ENCODE results near the gene EVI5L. TPM values are rescaled to one million over a fixed set of nuclear protein-coding genes. Genes with fewer than 3 reads are reported as not detected.

The EVI5L gene
- total RNA-seq, 1 experiment from 2014 or later: 29.5 TPM

DNA sequence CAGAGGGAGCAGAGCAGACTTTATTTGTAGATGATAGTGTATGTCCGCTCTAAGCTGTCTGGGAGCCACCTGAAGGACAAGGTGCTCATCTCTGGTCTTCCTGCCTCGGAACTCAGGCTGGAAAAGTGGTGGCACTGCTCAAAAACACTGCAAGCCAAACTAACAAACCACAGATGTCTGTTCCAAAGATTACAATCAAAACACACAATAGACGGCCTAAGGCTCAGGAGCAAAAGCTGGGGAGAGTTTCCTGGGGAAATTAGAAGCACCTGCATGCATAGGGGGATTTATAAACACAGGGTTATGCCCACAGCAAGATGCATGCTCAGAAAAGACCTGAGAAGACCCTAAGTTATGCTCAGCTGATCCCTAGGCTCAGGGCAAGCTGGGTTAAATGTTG lies 9.4 kb upstream of the EVI5L start:
- no peaks in the 10 kb centered on the region for H3K36me3 ChIP-seq (ENCODE audit: low read depth, low read length)
- no TSS peak for BruUV-seq (replicated peaks)
- H3K79me2 ChIP-seq (ENCODE audit: low read length): no peaks in the 10 kb centered on the region
- no peaks in the 10 kb centered on the region for H3K4me1 ChIP-seq (ENCODE audit: insufficient read depth, low read length)
- POLR2A ChIA-PET (ENCODE audit: unreplicated experiment): no interaction called here
- H2AFZ ChIP-seq (ENCODE audit: low read length): no peak overlapping the region
- no peaks in the 10 kb centered on the region for H3K9me2 ChIP-seq (replicated peaks; ENCODE audit: low read length)
- H3K4me3 ChIP-seq (ENCODE audit: low read length): no peak overlapping the region
- no peaks in the 10 kb centered on the region for H4K20me1 ChIP-seq (ENCODE audit: low read length)
- H3K27ac ChIP-seq (ENCODE audit: low read length): no peak overlapping the region
- H3K4me2 ChIP-seq (ENCODE audit: low read length): no peak overlapping the region
- H3K27me3 ChIP-seq (ENCODE audit: low read length): no peaks in the 10 kb centered on the region
- H3K9me3 ChIP-seq (ENCODE audit: low read length): 0 out of 2 replicates have a peak, but pooled peaks cover 7% of the 10 kb centered on the region
- ATAC-seq (no peak; the same call in 1 of the 2 replicates), DNase-seq (no peak)
- intact Hi-C loops (cut with micrococcal nuclease): no loop called here
- no peaks in the 10 kb centered on the region for H3F3A ChIP-seq (ENCODE audit: low read length, unreplicated experiment)
- H3K9ac ChIP-seq (ENCODE audit: low read length): no peak overlapping the region
- TF ChIP-seq EZH2 (IDR thresholded peaks at IDR 0.05; ENCODE audit: low read length, unreplicated experiment) (no peak), EZH2phosphoT487 (IDR thresholded peaks at IDR 0.05; ENCODE audit: borderline replicate concordance, low read length) (no peak)
- TF ChIP-seq, protein P1, sequence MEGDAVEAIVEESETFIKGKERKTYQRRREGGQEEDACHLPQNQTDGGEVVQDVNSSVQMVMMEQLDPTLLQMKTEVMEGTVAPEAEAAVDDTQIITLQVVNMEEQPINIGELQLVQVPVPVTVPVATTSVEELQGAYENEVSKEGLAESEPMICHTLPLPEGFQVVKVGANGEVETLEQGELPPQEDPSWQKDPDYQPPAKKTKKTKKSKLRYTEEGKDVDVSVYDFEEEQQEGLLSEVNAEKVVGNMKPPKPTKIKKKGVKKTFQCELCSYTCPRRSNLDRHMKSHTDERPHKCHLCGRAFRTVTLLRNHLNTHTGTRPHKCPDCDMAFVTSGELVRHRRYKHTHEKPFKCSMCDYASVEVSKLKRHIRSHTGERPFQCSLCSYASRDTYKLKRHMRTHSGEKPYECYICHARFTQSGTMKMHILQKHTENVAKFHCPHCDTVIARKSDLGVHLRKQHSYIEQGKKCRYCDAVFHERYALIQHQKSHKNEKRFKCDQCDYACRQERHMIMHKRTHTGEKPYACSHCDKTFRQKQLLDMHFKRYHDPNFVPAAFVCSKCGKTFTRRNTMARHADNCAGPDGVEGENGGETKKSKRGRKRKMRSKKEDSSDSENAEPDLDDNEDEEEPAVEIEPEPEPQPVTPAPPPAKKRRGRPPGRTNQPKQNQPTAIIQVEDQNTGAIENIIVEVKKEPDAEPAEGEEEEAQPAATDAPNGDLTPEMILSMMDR (conservative IDR thresholded peaks at IDR 0.05; ENCODE audit: low read depth, low read length): no peak
- CTCF ChIA-PET: interaction anchor here (0.6 kb wide), 1 partner anchor 123 kb away, joined by 4 read pairs; the partner anchor contains the start of gene TIMM44

DNA sequence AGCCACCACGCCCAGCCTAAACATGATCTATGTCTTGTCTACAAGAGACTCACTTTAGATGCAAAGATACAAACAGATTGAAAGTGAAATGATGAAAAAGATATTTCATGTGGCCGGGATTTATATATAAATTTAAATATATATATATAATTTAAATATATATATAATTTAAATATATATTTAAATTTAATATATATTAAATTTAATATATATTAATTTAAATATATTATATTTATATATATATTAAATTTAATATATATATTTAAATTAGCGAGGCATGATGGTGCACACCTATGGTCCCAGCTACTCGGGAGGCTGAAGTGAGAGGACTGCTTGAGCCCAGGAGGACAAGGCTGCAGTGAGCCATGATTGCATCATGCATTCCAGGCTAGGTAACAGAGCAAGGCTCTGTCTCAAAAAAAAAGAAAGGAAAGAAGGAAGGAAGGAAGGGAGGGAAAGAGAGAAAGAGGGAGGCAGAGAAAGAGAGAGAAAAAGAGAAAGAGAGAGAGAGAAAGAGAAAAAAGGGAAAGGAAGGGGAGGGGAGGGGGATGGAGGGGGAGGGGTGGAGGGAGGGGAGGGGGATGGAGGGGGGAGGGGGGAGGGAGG lies 7.0 kb upstream of the EVI5L start:
- Histone ChIP-seq H3K4me3 (ENCODE audit: low read length) (no peak overlapping the region), H3K27me3 (ENCODE audit: low read length) (no peaks in the 10 kb centered on the region), H2AFZ (ENCODE audit: low read length) (no peak overlapping the region), H3K9me3 (ENCODE audit: low read length) (0 out of 2 replicates have a peak, but pooled peaks cover under 1% of the 10 kb centered on the region), H3K79me2 (ENCODE audit: low read length) (no peaks in the 10 kb centered on the region), H3K9me2 (replicated peaks; ENCODE audit: low read length) (no peaks in the 10 kb centered on the region), H3K9ac (ENCODE audit: low read length) (no peak overlapping the region), H3K4me2 (ENCODE audit: low read length) (no peak overlapping the region), H3K36me3 (ENCODE audit: low read depth, low read length) (no peaks in the 10 kb centered on the region), H3K27ac (ENCODE audit: low read length) (no peak overlapping the region), H3F3A (ENCODE audit: low read length, unreplicated experiment) (no peaks in the 10 kb centered on the region), H3K4me1 (ENCODE audit: insufficient read depth, low read length) (no peaks in the 10 kb centered on the region), H4K20me1 (ENCODE audit: low read length) (no peaks in the 10 kb centered on the region)
- ATAC-seq: no peak
- intact Hi-C loops (cut with micrococcal nuclease): no loop called here
- ChIA-PET CTCF (no interaction called here), POLR2A (ENCODE audit: unreplicated experiment) (no interaction called here)
- no peak for DNase-seq
- no peak for TF ChIP-seq EZH2phosphoT487 (IDR thresholded peaks at IDR 0.05; ENCODE audit: borderline replicate concordance, low read length)
- no peak for TF ChIP-seq EZH2 (IDR thresholded peaks at IDR 0.05; ENCODE audit: low read length, unreplicated experiment)
- BruUV-seq (replicated peaks): no TSS peak

DNA sequence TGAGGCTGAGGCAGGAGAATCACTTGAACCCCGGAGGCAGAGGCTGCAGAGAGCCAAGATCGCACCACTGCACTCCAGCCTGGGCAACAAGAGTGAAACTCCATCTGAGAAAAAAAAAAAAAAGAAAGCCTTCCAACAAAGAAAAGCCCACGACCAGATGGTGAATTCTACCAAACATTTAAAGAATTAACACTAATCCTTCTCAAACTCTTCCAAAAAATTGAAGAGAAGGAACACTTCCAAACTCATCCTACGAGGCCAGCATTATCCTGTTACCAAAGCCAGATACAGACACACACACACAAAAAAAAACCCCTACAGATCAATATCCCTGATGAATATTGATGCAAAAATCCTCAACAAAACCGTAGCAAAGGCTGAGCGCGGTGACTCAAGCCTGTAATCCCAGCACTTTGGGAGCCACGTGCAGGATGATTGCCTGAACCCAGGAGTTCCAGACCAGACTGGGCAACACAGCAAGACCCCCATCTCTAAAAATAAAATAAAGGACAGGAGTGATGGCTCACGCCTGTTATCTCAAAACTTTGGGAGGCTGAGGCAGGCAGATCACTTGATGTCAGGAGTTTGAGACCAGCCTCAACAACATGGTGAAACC lies 6.2 kb upstream of the EVI5L start:
- ChIA-PET POLR2A (ENCODE audit: unreplicated experiment) (no interaction called here), CTCF (no interaction called here)
- H3F3A ChIP-seq (ENCODE audit: low read length, unreplicated experiment): no peaks in the 10 kb centered on the region
- H3K9me3 ChIP-seq (ENCODE audit: low read length): no peaks in the 10 kb centered on the region
- no peak overlapping the region for H3K9ac ChIP-seq (ENCODE audit: low read length)
- H3K27ac ChIP-seq (ENCODE audit: low read length): no peak overlapping the region
- H3K27me3 ChIP-seq (ENCODE audit: low read length): no peaks in the 10 kb centered on the region
- intact Hi-C loops (cut with micrococcal nuclease): no loop called here
- no peaks in the 10 kb centered on the region for H4K20me1 ChIP-seq (ENCODE audit: low read length)
- H3K4me1 ChIP-seq (ENCODE audit: insufficient read depth, low read length): peaks cover under 1% of the 10 kb centered on the region; the same call in 1 of the 2 replicates
- no peak overlapping the region for H3K4me2 ChIP-seq (ENCODE audit: low read length)
- no peaks in the 10 kb centered on the region for H3K9me2 ChIP-seq (replicated peaks; ENCODE audit: low read length)
- H2AFZ ChIP-seq (ENCODE audit: low read length): no peak overlapping the region
- H3K79me2 ChIP-seq (ENCODE audit: low read length): no peaks in the 10 kb centered on the region
- TF ChIP-seq, protein P1 (conservative IDR thresholded peaks at IDR 0.05; ENCODE audit: low read depth, low read length): no peak
- TF ChIP-seq EZH2phosphoT487 (IDR thresholded peaks at IDR 0.05; ENCODE audit: borderline replicate concordance, low read length) (no peak), EZH2 (IDR thresholded peaks at IDR 0.05; ENCODE audit: low read length, unreplicated experiment) (no peak)
- DNase-seq: no peak
- ATAC-seq: no peak
- no peaks in the 10 kb centered on the region for H3K36me3 ChIP-seq (ENCODE audit: low read depth, low read length)
- no TSS peak for BruUV-seq (replicated peaks)
- no peak overlapping the region for H3K4me3 ChIP-seq (ENCODE audit: low read length)
